GM18520 (cell line): ENCODE measurements around the gene EI24.
"Not testable (repeated sequence)": the region's sequence is repeated elsewhere in the genome, so short reads cannot be mapped to it uniquely, and the experiment has no call there.

Experiments
- ATAC-seq: cut with Tn5 transposase; IDR thresholded peaks from one replicate; pipeline ENCODE4 v1.9.1; 2021; ENCODE audit not compliant: unreplicated experiment

Gene EI24

GRCh38 chr11:125568970-125569914 is at the start of gene EI24:
Gene EI24 (plus strand): TSS chr11:125569477. CDS start chr11:125572528, 3,051 bp downstream.
- ATAC-seq: peak; percentile 92

- ATAC-seq: no peak
Measured at GRCh38 chr11:125519860-125520834, 49.1 kb upstream of the EI24 start.

- ATAC-seq: no peak
Measured at GRCh38 chr11:125525303-125525702, 44.0 kb upstream of the EI24 start.

GRCh38 chr11:125532668-125533067 is 36.6 kb upstream of the EI24 start:
- ATAC-seq: no peak

GRCh38 chr11:125535585-125535984 is 33.7 kb upstream of the EI24 start:
- ATAC-seq: no peak

GRCh38 chr11:125536834-125537233 is 32.4 kb upstream of the EI24 start:
- not testable (repeated sequence) for ATAC-seq

GRCh38 chr11:125542709-125543108 is 26.6 kb upstream of the EI24 start:
- ATAC-seq: no peak

- no peak for ATAC-seq
Measured at GRCh38 chr11:125550780-125551179, 18.5 kb upstream of the EI24 start.

- ATAC-seq: no peak
Measured at GRCh38 chr11:125551835-125552342, 17.4 kb upstream of the EI24 start.

- ATAC-seq: no peak
Measured at GRCh38 chr11:125552927-125553326, 16.4 kb upstream of the EI24 start.

- ATAC-seq: no peak
Measured at GRCh38 chr11:125553357-125553756, 15.9 kb upstream of the EI24 start.

GRCh38 chr11:125554038-125554437 is 15.2 kb upstream of the EI24 start:
- no peak for ATAC-seq

- ATAC-seq: no peak
Measured at GRCh38 chr11:125559888-125560287, 9.4 kb upstream of the EI24 start.

- ATAC-seq: no peak
Measured at GRCh38 chr11:125561924-125562323, 7.4 kb upstream of the EI24 start.

- no peak for ATAC-seq
Measured at GRCh38 chr11:125562430-125562829, 6.8 kb upstream of the EI24 start.

GRCh38 chr11:125564357-125564756 is 4.9 kb upstream of the EI24 start:
- ATAC-seq: no peak

- ATAC-seq: no peak
Measured at GRCh38 chr11:125566235-125566634, 3.0 kb upstream of the EI24 start.

- no peak for ATAC-seq
Measured at GRCh38 chr11:125569915-125570621, 791 bp downstream of the EI24 start.

- no peak for ATAC-seq
Measured at GRCh38 chr11:125570952-125571351, 1.7 kb downstream of the EI24 start.

GRCh38 chr11:125572916-125573315 is 3.6 kb downstream of the EI24 start:
- ATAC-seq: no peak

- not testable (repeated sequence) for ATAC-seq
Measured at GRCh38 chr11:125577181-125577580, 7.9 kb downstream of the EI24 start.
